Testis (tissue), 2 donors: ENCODE measurements around the gene MAST4.

Experiments used
- POLR2A ChIP-seq: fragments of 450-650 bp; IDR thresholded peaks from one replicate; pipeline ENCODE4 v1.6.1; 2017; ENCODE audit warnings: antibody characterized with exemption, mild to moderate bottlenecking, moderate library complexity
- TF ChIP-seq, protein P1 (sequence below), 3 experiments: fragments of 450-650 bp in 2 of 3; fragments of 200-600 bp in 1 of 3; sonication (generic) in 1 of 3; IDR thresholded peaks; one replicate each; pipeline ENCODE4 v1.5.1; 2016 to 2019; ENCODE audit warnings: antibody characterized with exemption in 3 of 3, mild to moderate bottlenecking in 2 of 3, moderate library complexity in 1 of 3

GRCh38 chr5:66820630-66821207, 224.5 kb downstream of the MAST4 start:
- TF ChIP-seq, protein P1, sequence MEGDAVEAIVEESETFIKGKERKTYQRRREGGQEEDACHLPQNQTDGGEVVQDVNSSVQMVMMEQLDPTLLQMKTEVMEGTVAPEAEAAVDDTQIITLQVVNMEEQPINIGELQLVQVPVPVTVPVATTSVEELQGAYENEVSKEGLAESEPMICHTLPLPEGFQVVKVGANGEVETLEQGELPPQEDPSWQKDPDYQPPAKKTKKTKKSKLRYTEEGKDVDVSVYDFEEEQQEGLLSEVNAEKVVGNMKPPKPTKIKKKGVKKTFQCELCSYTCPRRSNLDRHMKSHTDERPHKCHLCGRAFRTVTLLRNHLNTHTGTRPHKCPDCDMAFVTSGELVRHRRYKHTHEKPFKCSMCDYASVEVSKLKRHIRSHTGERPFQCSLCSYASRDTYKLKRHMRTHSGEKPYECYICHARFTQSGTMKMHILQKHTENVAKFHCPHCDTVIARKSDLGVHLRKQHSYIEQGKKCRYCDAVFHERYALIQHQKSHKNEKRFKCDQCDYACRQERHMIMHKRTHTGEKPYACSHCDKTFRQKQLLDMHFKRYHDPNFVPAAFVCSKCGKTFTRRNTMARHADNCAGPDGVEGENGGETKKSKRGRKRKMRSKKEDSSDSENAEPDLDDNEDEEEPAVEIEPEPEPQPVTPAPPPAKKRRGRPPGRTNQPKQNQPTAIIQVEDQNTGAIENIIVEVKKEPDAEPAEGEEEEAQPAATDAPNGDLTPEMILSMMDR (IDR thresholded peaks at IDR 0.05), result no peak
- TF ChIP-seq POLR2A, result no peak
